WTC11 (cell line): ENCODE data around the gene GIGYF2. TPM values are rescaled to one million over a fixed set of nuclear protein-coding genes. Genes with fewer than 3 reads are reported as not detected.

Experiments
- ATAC-seq: fragments of 200-7000 bp; cut with Tn5 transposase; 2 replicates; pipeline ENCODE4 v1.10.0; 2021; ENCODE audit warnings: mild to moderate bottlenecking, moderate library complexity
- CTCF ChIA-PET: fragments of 300-600 bp; sonication (Branson Sonifier 250); formaldehyde crosslinking; loops from one replicate; lab custom pipeline; 2021; ENCODE audit warnings: antibody characterized with exemption; lab: Charles Lee
- POLR2A ChIA-PET: fragments of 350-600 bp; sonication (Branson Sonifier 250); formaldehyde crosslinking; loops from one replicate; lab custom pipeline; 2021; ENCODE audit warnings: antibody characterized with exemption; lab: Charles Lee
- DNase-seq: peaks from one replicate; pipeline ENCODE4 v3.0.0; 2021; ENCODE audit warnings: low spot score
- H3K27ac Mint-ChIP-seq: 2 replicates; pipeline ENCODE4 v1.8.0; 2021; ENCODE audit warnings: mixed read lengths
- H3K27me3 Mint-ChIP-seq: 2 replicates; pipeline ENCODE4 v1.8.0; 2021; ENCODE audit warnings: low read depth, mild to moderate bottlenecking, moderate library complexity, mixed read lengths
- H3K36me3 Mint-ChIP-seq: 2 replicates; pipeline ENCODE4 v1.8.0; 2021; ENCODE audit warnings: mixed read lengths
- H3K4me1 Mint-ChIP-seq: 2 replicates; pipeline ENCODE4 v1.8.0; 2022; ENCODE audit warnings: mixed read lengths
- H3K4me3 Mint-ChIP-seq: 2 replicates; pipeline ENCODE4 v1.8.0; 2021; ENCODE audit warnings: mild to moderate bottlenecking, moderate library complexity, mixed read lengths
- H3K9me3 Mint-ChIP-seq: 2 replicates; pipeline ENCODE4 v1.8.0; 2021; ENCODE audit warnings: mixed read lengths
- CBFB ChIP-seq: sonication (generic); formaldehyde crosslinking; IDR thresholded peaks from 2 replicates; pipeline ENCODE4 v1.8.1; 2022; ENCODE audit warnings: mild to moderate bottlenecking, low read depth, missing genetic modification reagents
- CTCF ChIP-seq: fragments of 200-600 bp; IDR thresholded peaks from 2 replicates; pipeline ENCODE4 v1.8.0; 2022; ENCODE audit warnings: antibody characterized with exemption
- E2F1 ChIP-seq: sonication (generic); formaldehyde crosslinking; IDR thresholded peaks from 2 replicates; pipeline ENCODE4 v1.8.0; 2022; ENCODE audit warnings: mild to moderate bottlenecking, missing genetic modification reagents
- EMX1 ChIP-seq: fragments of 250-450 bp; sonication (Bioruptor Pico); IDR thresholded peaks from 2 replicates; pipeline ENCODE4 v1.8.0; 2021; ENCODE audit warnings: mild to moderate bottlenecking
- FOXJ3 ChIP-seq: sonication (generic); formaldehyde crosslinking; IDR thresholded peaks from 2 replicates; pipeline ENCODE4 v1.9.0; 2021; ENCODE audit warnings: missing genetic modification reagents, mild to moderate bottlenecking, borderline replicate concordance
- FOXK1 ChIP-seq: sonication (generic); formaldehyde crosslinking; IDR thresholded peaks from 2 replicates; pipeline ENCODE4 v1.8.0; 2022; ENCODE audit warnings: mild to moderate bottlenecking, moderate library complexity, missing genetic modification reagents
- FOXP4 ChIP-seq: sonication (generic); formaldehyde crosslinking; IDR thresholded peaks from 2 replicates; pipeline ENCODE4 v1.8.0; 2022; ENCODE audit warnings: mild to moderate bottlenecking, missing genetic modification reagents
- GABPB1 ChIP-seq: sonication (generic); formaldehyde crosslinking; IDR thresholded peaks from 2 replicates; pipeline ENCODE4 v1.8.1; 2023; ENCODE audit warnings: mild to moderate bottlenecking, missing genetic modification reagents
- GRHL2 ChIP-seq: fragments of 250-450 bp; sonication (Bioruptor Pico); IDR thresholded peaks from 2 replicates; pipeline ENCODE4 v1.8.0; 2022; ENCODE audit warnings: mild to moderate bottlenecking, moderate library complexity; ENCODE audit not compliant: insufficient replicate concordance, severe bottlenecking
- IRF2 ChIP-seq: sonication (generic); formaldehyde crosslinking; IDR thresholded peaks from 2 replicates; pipeline ENCODE4 v1.8.0; 2022; ENCODE audit warnings: low read depth, missing genetic modification reagents, borderline replicate concordance
- JAZF1 ChIP-seq: fragments of 250-450 bp; sonication (Bioruptor Pico); IDR thresholded peaks from 2 replicates; pipeline ENCODE4 v1.9.0; 2021; ENCODE audit warnings: moderate library complexity, mild to moderate bottlenecking, inconsistent platforms
- KAT7 ChIP-seq: sonication (generic); formaldehyde crosslinking; IDR thresholded peaks from 2 replicates; pipeline ENCODE4 v1.8.1; 2023; ENCODE audit warnings: missing genetic modification reagents, mild to moderate bottlenecking, borderline replicate concordance
- NFYB ChIP-seq: sonication (generic); formaldehyde crosslinking; conservative IDR thresholded peaks from 2 replicates; pipeline ENCODE4 v1.8.0; 2022; ENCODE audit warnings: low read depth, missing genetic modification reagents
- NR2C2 ChIP-seq: sonication (generic); formaldehyde crosslinking; IDR thresholded peaks from 2 replicates; pipeline ENCODE4 v1.8.0; 2022; ENCODE audit warnings: mild to moderate bottlenecking, missing genetic modification reagents
- PRRX2 ChIP-seq: fragments of 250-450 bp; sonication (Bioruptor Pico); IDR thresholded peaks from 2 replicates; pipeline ENCODE4 v1.8.0; 2021; ENCODE audit warnings: mild to moderate bottlenecking
- SMAD4 ChIP-seq: sonication (generic); formaldehyde crosslinking; IDR thresholded peaks from 2 replicates; pipeline ENCODE4 v1.8.0; 2022; ENCODE audit warnings: mild to moderate bottlenecking, missing genetic modification reagents
- SP1 ChIP-seq: sonication (generic); formaldehyde crosslinking; conservative IDR thresholded peaks from 2 replicates; pipeline ENCODE4 v1.8.1; 2022; ENCODE audit warnings: missing genetic modification reagents
- TP53 ChIP-seq: sonication (generic); formaldehyde crosslinking; IDR thresholded peaks from 2 replicates; pipeline ENCODE4 v1.8.1; 2023; ENCODE audit warnings: mild to moderate bottlenecking, missing genetic modification reagents
- USF1 ChIP-seq: sonication (generic); formaldehyde crosslinking; IDR thresholded peaks from 2 replicates; pipeline ENCODE4 v1.8.0; 2022; ENCODE audit warnings: mild to moderate bottlenecking, missing genetic modification reagents
- ZBTB43 ChIP-seq: sonication (generic); formaldehyde crosslinking; IDR thresholded peaks from 2 replicates; pipeline ENCODE4 v1.8.1; 2023; ENCODE audit warnings: mild to moderate bottlenecking, missing genetic modification reagents
- ZNF138 ChIP-seq: sonication (generic); formaldehyde crosslinking; conservative IDR thresholded peaks from 2 replicates; pipeline ENCODE4 v1.8.1; 2022; ENCODE audit warnings: mild to moderate bottlenecking, moderate library complexity, missing genetic modification reagents
- ZNF232 ChIP-seq: sonication (generic); formaldehyde crosslinking; IDR thresholded peaks from 2 replicates; pipeline ENCODE4 v1.8.0; 2022; ENCODE audit warnings: mild to moderate bottlenecking, missing genetic modification reagents
- ZNF263 ChIP-seq: sonication (generic); formaldehyde crosslinking; IDR thresholded peaks from 2 replicates; pipeline ENCODE4 v1.8.1; 2022; ENCODE audit warnings: low read depth, mild to moderate bottlenecking, moderate library complexity, missing genetic modification reagents
- ZNF317 ChIP-seq: sonication (generic); formaldehyde crosslinking; IDR thresholded peaks from 2 replicates; pipeline ENCODE4 v1.8.1; 2023; ENCODE audit warnings: low read depth, mild to moderate bottlenecking, moderate library complexity, missing genetic modification reagents, borderline replicate concordance
- ZNF396 ChIP-seq: fragments of 250-450 bp; sonication (Bioruptor Pico); IDR thresholded peaks from 2 replicates; pipeline ENCODE4 v1.8.0; 2021; ENCODE audit warnings: mild to moderate bottlenecking, moderate library complexity, borderline replicate concordance
- ZNF416 ChIP-seq: fragments of 250-450 bp; sonication (Bioruptor Pico); IDR thresholded peaks from 2 replicates; pipeline ENCODE4 v1.9.0; 2021; ENCODE audit warnings: mild to moderate bottlenecking, inconsistent platforms
- total RNA-seq: library from RNA; stranded (reverse); gene quantifications from 3 replicates; pipeline ENCODE4 v1.2.3, GENCODE V29; 2021
- TF ChIP-seq, protein P1 (sequence below): sonication (generic); formaldehyde crosslinking; IDR thresholded peaks from 2 replicates; pipeline ENCODE4 v1.8.1; 2023; ENCODE audit warnings: mild to moderate bottlenecking, missing genetic modification reagents, moderate library complexity
- TF ChIP-seq, protein P2 (sequence below): sonication (generic); formaldehyde crosslinking; IDR thresholded peaks from 2 replicates; pipeline ENCODE4 v1.8.1; 2023; ENCODE audit warnings: mild to moderate bottlenecking, moderate library complexity, missing genetic modification reagents

GIGYF2 gene
- total RNA-seq, 1 experiment from 2014 or later: 53.1 TPM

- no peak overlapping the region for H3K4me3 Mint-ChIP-seq
- no peaks in the 10 kb centered on the region for H3K27me3 Mint-ChIP-seq
- H3K4me1 Mint-ChIP-seq: peaks cover 22% of the 10 kb centered on the region
- ChIA-PET CTCF (interaction anchor here (1.1 kb wide), 1 partner anchor 210 kb away, joined by 3 read pairs; no protein-coding TSS in a partner anchor), POLR2A (no interaction called here)
- no peak for DNase-seq
- no peaks in the 10 kb centered on the region for H3K9me3 Mint-ChIP-seq
- ATAC-seq: no peak
- no peak overlapping the region for H3K27ac Mint-ChIP-seq
- peaks cover 64% of the 10 kb centered on the region for H3K36me3 Mint-ChIP-seq
- TF ChIP-seq SP1 (CRISPR knock-in tag) (no peak), USF1 (no peak), GABPB1 (CRISPR knock-in tag) (no peak), GRHL2 (CRISPR knock-in tag) (no peak), FOXJ3 (CRISPR knock-in tag) (no peak), KAT7 (CRISPR knock-in tag) (no peak), ZBTB43 (CRISPR knock-in tag) (no peak), CTCF (no peak), NFYB (no peak), EMX1 (CRISPR knock-in tag) (no peak), FOXP4 (CRISPR knock-in tag) (no peak), ZNF263 (no peak), FOXK1 (no peak)
These were observed 118.4 kb downstream of the GIGYF2 start for GRCh38 chr2:232815569-232815968.

- H3K4me3 Mint-ChIP-seq: no peak overlapping the region
- ATAC-seq: no peak
- ChIA-PET POLR2A (no interaction called here), CTCF (interaction anchor here (1.1 kb wide), 1 partner anchor 211 kb away, joined by 3 read pairs; no protein-coding TSS in a partner anchor)
- H3K36me3 Mint-ChIP-seq: peaks cover 63% of the 10 kb centered on the region
- no peaks in the 10 kb centered on the region for H3K27me3 Mint-ChIP-seq
- peak overlapping the region; percentile 77; the same call in 1 of the 2 replicates for H3K27ac Mint-ChIP-seq
- H3K4me1 Mint-ChIP-seq: peaks cover 22% of the 10 kb centered on the region
- DNase-seq: no peak
- no peaks in the 10 kb centered on the region for H3K9me3 Mint-ChIP-seq
- TF ChIP-seq KAT7 (CRISPR knock-in tag) (no peak), TP53 (CRISPR knock-in tag) (no peak), E2F1 (CRISPR knock-in tag) (no peak), NR2C2 (CRISPR knock-in tag) (no peak), ZNF138 (no peak), IRF2 (CRISPR knock-in tag) (no peak), ZNF317 (CRISPR knock-in tag) (no peak), CBFB (CRISPR knock-in tag) (no peak), JAZF1 (CRISPR knock-in tag) (no peak), SMAD4 (CRISPR knock-in tag) (no peak), ZNF232 (no peak), ZNF416 (CRISPR knock-in tag) (no peak), ZNF396 (CRISPR knock-in tag) (no peak), PRRX2 (CRISPR knock-in tag) (no peak)
- TF ChIP-seq, protein P1, sequence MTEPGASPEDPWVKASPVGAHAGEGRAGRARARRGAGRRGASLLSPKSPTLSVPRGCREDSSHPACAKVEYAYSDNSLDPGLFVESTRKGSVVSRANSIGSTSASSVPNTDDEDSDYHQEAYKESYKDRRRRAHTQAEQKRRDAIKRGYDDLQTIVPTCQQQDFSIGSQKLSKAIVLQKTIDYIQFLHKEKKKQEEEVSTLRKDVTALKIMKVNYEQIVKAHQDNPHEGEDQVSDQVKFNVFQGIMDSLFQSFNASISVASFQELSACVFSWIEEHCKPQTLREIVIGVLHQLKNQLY (CRISPR knock-in tag): no peak
- TF ChIP-seq, protein P2, sequence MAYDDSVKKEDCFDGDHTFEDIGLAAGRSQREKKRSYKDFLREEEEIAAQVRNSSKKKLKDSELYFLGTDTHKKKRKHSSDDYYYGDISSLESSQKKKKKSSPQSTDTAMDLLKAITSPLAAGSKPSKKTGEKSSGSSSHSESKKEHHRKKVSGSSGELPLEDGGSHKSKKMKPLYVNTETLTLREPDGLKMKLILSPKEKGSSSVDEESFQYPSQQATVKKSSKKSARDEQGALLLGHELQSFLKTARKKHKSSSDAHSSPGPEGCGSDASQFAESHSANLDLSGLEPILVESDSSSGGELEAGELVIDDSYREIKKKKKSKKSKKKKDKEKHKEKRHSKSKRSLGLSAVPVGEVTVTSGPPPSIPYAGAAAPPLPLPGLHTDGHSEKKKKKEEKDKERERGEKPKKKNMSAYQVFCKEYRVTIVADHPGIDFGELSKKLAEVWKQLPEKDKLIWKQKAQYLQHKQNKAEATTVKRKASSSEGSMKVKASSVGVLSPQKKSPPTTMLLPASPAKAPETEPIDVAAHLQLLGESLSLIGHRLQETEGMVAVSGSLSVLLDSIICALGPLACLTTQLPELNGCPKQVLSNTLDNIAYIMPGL (CRISPR knock-in tag): no peak
These were observed 119.5 kb downstream of the GIGYF2 start for GRCh38 chr2:232816657-232817056.
